ENCODE results near the gene FNDC5.

Gene FNDC5

DNA sequence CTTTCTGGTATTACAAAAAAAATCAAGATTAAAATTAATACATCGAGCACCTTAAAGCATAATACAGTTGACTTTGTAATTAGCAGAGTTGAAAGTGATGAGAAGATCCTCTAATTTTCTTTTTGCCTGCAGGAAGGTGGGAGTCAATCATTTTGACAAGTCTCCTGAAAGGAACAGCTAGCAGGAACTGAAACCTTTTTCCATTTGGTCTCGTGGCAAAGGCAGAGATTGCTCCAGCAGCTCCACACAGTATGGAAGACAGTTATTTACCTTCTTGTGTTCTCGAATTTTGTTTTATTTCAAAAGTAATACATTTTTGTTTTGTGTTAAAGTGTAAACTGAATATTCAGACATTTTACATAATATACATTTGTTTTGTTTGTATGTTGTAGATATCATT is 45.5 kb downstream of the FNDC5 start:
- TF ChIP-seq CSDC2 (CRISPR knock-in tag; IDR thresholded peaks at IDR 0.05) = no peak
- TF ChIP-seq RARB (CRISPR knock-in tag; IDR thresholded peaks at IDR 0.05) = no peak
- TF ChIP-seq OSR1 (CRISPR knock-in tag; IDR thresholded peaks at IDR 0.05) = no peak
- TF ChIP-seq ISL1 (CRISPR knock-in tag; IDR thresholded peaks at IDR 0.05) = no peak
- no peak for TF ChIP-seq ZNF70 (CRISPR knock-in tag; IDR thresholded peaks at IDR 0.05)
- TF ChIP-seq, protein P1, sequence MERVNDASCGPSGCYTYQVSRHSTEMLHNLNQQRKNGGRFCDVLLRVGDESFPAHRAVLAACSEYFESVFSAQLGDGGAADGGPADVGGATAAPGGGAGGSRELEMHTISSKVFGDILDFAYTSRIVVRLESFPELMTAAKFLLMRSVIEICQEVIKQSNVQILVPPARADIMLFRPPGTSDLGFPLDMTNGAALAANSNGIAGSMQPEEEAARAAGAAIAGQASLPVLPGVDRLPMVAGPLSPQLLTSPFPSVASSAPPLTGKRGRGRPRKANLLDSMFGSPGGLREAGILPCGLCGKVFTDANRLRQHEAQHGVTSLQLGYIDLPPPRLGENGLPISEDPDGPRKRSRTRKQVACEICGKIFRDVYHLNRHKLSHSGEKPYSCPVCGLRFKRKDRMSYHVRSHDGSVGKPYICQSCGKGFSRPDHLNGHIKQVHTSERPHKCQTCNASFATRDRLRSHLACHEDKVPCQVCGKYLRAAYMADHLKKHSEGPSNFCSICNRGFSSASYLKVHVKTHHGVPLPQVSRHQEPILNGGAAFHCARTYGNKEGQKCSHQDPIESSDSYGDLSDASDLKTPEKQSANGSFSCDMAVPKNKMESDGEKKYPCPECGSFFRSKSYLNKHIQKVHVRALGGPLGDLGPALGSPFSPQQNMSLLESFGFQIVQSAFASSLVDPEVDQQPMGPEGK (CRISPR knock-in tag; IDR thresholded peaks at IDR 0.05; ENCODE audit: borderline replicate concordance) = no peak
- no peak for TF ChIP-seq ZFP3 (CRISPR knock-in tag; IDR thresholded peaks at IDR 0.05)
- no peak for TF ChIP-seq ARNTL (CRISPR knock-in tag; IDR thresholded peaks at IDR 0.05; ENCODE audit: borderline replicate concordance, low read depth)
- TF ChIP-seq, protein P2, sequence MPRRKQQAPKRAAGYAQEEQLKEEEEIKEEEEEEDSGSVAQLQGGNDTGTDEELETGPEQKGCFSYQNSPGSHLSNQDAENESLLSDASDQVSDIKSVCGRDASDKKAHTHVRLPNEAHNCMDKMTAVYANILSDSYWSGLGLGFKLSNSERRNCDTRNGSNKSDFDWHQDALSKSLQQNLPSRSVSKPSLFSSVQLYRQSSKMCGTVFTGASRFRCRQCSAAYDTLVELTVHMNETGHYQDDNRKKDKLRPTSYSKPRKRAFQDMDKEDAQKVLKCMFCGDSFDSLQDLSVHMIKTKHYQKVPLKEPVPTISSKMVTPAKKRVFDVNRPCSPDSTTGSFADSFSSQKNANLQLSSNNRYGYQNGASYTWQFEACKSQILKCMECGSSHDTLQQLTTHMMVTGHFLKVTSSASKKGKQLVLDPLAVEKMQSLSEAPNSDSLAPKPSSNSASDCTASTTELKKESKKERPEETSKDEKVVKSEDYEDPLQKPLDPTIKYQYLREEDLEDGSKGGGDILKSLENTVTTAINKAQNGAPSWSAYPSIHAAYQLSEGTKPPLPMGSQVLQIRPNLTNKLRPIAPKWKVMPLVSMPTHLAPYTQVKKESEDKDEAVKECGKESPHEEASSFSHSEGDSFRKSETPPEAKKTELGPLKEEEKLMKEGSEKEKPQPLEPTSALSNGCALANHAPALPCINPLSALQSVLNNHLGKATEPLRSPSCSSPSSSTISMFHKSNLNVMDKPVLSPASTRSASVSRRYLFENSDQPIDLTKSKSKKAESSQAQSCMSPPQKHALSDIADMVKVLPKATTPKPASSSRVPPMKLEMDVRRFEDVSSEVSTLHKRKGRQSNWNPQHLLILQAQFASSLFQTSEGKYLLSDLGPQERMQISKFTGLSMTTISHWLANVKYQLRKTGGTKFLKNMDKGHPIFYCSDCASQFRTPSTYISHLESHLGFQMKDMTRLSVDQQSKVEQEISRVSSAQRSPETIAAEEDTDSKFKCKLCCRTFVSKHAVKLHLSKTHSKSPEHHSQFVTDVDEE (CRISPR knock-in tag; IDR thresholded peaks at IDR 0.05) = no peak
- TF ChIP-seq TCF4 (CRISPR knock-in tag; IDR thresholded peaks at IDR 0.05; ENCODE audit: borderline replicate concordance) = no peak
- TF ChIP-seq ZNF565 (CRISPR knock-in tag; conservative IDR thresholded peaks at IDR 0.05; ENCODE audit: low read depth) = no peak
- no peak for TF ChIP-seq TOX (CRISPR knock-in tag; IDR thresholded peaks at IDR 0.05; ENCODE audit: borderline replicate concordance)
- TF ChIP-seq ZFP30 (CRISPR knock-in tag; IDR thresholded peaks at IDR 0.05) = no peak
- no peak for TF ChIP-seq ESRRG (CRISPR knock-in tag; IDR thresholded peaks at IDR 0.05)
- no peak for TF ChIP-seq GLIS3 (CRISPR knock-in tag; IDR thresholded peaks at IDR 0.05)
- TF ChIP-seq BACH2 (CRISPR knock-in tag; IDR thresholded peaks at IDR 0.05; ENCODE audit: borderline replicate concordance) = no peak
- TF ChIP-seq, protein P3, sequence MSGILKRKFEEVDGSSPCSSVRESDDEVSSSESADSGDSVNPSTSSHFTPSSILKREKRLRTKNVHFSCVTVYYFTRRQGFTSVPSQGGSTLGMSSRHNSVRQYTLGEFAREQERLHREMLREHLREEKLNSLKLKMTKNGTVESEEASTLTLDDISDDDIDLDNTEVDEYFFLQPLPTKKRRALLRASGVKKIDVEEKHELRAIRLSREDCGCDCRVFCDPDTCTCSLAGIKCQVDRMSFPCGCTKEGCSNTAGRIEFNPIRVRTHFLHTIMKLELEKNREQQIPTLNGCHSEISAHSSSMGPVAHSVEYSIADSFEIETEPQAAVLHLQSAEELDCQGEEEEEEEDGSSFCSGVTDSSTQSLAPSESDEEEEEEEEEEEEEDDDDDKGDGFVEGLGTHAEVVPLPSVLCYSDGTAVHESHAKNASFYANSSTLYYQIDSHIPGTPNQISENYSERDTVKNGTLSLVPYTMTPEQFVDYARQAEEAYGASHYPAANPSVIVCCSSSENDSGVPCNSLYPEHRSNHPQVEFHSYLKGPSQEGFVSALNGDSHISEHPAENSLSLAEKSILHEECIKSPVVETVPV (CRISPR knock-in tag; IDR thresholded peaks at IDR 0.05) = no peak
- no peak for ATAC-seq

DNA sequence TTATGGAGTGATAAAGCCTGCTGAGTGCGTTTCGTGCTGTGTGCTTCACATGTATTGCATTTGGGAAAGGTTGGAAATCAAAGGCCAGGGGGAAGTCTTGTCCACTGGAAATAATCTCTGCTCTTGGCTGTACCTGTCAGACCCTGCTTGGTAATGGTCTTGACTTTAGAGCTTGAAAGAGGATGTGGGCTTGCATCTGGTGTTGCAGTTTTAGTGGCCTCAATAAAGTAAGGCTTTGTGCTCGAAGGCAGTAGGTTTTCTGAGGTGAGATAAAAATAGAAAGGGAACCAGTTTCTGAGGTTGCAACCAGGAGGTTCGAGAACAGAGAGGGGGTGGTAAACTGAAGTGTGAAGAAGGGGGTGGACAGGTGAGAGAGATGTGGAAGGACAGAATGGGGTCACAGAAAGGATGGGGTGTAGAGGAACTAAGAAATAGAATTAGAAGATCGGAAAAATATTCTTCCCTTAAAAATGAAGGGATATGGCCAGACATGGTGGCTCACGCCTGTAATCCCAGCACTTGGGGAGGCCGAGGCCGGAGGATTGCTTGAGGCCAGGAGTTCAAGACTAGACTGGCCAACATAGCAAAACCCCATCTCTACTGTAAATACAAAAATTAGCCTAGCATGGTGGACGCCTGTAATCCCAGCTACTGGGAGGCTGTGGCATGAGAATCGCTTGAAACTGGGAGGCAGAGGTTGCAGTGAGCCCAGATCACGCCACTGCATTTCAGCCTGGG is 51.7 kb downstream of the FNDC5 start:
- TF ChIP-seq TCF4 (CRISPR knock-in tag; IDR thresholded peaks at IDR 0.05; ENCODE audit: borderline replicate concordance) (no peak), ZNF565 (CRISPR knock-in tag; conservative IDR thresholded peaks at IDR 0.05; ENCODE audit: low read depth) (no peak), ARNTL (CRISPR knock-in tag; IDR thresholded peaks at IDR 0.05; ENCODE audit: borderline replicate concordance, low read depth) (no peak), CSDC2 (CRISPR knock-in tag; IDR thresholded peaks at IDR 0.05) (no peak), ZFP30 (CRISPR knock-in tag; IDR thresholded peaks at IDR 0.05) (no peak), PPARA (CRISPR knock-in tag; IDR thresholded peaks at IDR 0.05; ENCODE audit: borderline replicate concordance) (no peak), SNAI2 (CRISPR knock-in tag; IDR thresholded peaks at IDR 0.05) (no peak), OSR1 (CRISPR knock-in tag; IDR thresholded peaks at IDR 0.05) (no peak), ZNF70 (CRISPR knock-in tag; IDR thresholded peaks at IDR 0.05) (no peak), ZFP3 (CRISPR knock-in tag; IDR thresholded peaks at IDR 0.05) (no peak), RARB (CRISPR knock-in tag; IDR thresholded peaks at IDR 0.05) (no peak), ESRRG (CRISPR knock-in tag; IDR thresholded peaks at IDR 0.05) (no peak)
- TF ChIP-seq, protein P2 (CRISPR knock-in tag; IDR thresholded peaks at IDR 0.05) = no peak
- TF ChIP-seq, protein P1 (CRISPR knock-in tag; IDR thresholded peaks at IDR 0.05; ENCODE audit: borderline replicate concordance) = no peak
- TF ChIP-seq, protein P3 (CRISPR knock-in tag; IDR thresholded peaks at IDR 0.05) = no peak
- TF ChIP-seq, protein P4, sequence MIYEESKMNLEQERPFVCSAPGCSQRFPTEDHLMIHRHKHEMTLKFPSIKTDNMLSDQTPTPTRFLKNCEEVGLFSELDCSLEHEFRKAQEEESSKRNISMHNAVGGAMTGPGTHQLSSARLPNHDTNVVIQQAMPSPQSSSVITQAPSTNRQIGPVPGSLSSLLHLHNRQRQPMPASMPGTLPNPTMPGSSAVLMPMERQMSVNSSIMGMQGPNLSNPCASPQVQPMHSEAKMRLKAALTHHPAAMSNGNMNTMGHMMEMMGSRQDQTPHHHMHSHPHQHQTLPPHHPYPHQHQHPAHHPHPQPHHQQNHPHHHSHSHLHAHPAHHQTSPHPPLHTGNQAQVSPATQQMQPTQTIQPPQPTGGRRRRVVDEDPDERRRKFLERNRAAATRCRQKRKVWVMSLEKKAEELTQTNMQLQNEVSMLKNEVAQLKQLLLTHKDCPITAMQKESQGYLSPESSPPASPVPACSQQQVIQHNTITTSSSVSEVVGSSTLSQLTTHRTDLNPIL (CRISPR knock-in tag; IDR thresholded peaks at IDR 0.05; ENCODE audit: low read depth) = no peak
- TF ChIP-seq, protein P5, sequence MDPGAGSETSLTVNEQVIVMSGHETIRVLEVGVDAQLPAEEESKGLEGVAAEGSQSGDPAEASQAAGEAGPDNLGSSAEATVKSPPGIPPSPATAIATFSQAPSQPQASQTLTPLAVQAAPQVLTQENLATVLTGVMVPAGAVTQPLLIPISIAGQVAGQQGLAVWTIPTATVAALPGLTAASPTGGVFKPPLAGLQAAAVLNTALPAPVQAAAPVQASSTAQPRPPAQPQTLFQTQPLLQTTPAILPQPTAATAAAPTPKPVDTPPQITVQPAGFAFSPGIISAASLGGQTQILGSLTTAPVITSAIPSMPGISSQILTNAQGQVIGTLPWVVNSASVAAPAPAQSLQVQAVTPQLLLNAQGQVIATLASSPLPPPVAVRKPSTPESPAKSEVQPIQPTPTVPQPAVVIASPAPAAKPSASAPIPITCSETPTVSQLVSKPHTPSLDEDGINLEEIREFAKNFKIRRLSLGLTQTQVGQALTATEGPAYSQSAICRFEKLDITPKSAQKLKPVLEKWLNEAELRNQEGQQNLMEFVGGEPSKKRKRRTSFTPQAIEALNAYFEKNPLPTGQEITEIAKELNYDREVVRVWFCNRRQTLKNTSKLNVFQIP (CRISPR knock-in tag; IDR thresholded peaks at IDR 0.05; ENCODE audit: borderline replicate concordance, low read depth) = no peak
- no peak for ATAC-seq
